Lower lobe of right lung (tissue), 2 donors: ENCODE results near the gene PLB1. TPM values are rescaled to one million over a fixed set of nuclear protein-coding genes. Genes with fewer than 3 reads are reported as not detected.

Source experiments
- ATAC-seq, 2 donors: fragments of 200-7000 bp; cut with Tn5 transposase; one replicate each; pipeline ENCODE4 v1.9.1; 2020 to 2022; ENCODE audit warnings: mild to moderate bottlenecking in 2 of 2, moderate library complexity in 2 of 2
- DNase-seq: peaks from one replicate; pipeline ENCODE4 v3.0.0-alpha.2; 2020
- H3K27ac ChIP-seq: fragments of 200-600 bp; one replicate; pipeline ENCODE4 v1.8.0; 2022
- H3K27me3 ChIP-seq: fragments of 200-600 bp; one replicate; pipeline ENCODE4 v1.8.0; 2022; ENCODE audit warnings: low read depth
- H3K36me3 ChIP-seq: fragments of 200-600 bp; one replicate; pipeline ENCODE4 v1.8.0; 2022; ENCODE audit warnings: mild to moderate bottlenecking
- H3K4me1 ChIP-seq: fragments of 200-600 bp; one replicate; pipeline ENCODE4 v1.8.0; 2022
- H3K4me3 ChIP-seq: fragments of 200-600 bp; one replicate; pipeline ENCODE4 v1.8.0; 2022; ENCODE audit warnings: mild to moderate bottlenecking
- H3K9me3 ChIP-seq: fragments of 200-600 bp; one replicate; pipeline ENCODE4 v1.8.0; 2022
- intact Hi-C: fragments of 100-400 bp; cut with DNase I; formaldehyde crosslinking; loops from one replicate; pipeline ENCODE4 v1.11.0; 2022
- total RNA-seq: library from RNA; stranded (reverse); fragmentation: NEBNext Ultra II Directional; extraction: Animal tissue kit (Norgen Biotek cat#: 25700); gene quantifications from one replicate; pipeline ENCODE4 v1.2.1, GENCODE V29; 2021
- TF ChIP-seq, protein P1 (sequence below): fragments of 200-600 bp; IDR thresholded peaks from one replicate; pipeline ENCODE4 v1.8.0; 2022; ENCODE audit warnings: antibody characterized with exemption, mild to moderate bottlenecking
- donor health status: DM: no; HTN: yes; CAD: no; lungs with severe emphysema.

Gene PLB1
- total RNA-seq, 1 donor from 2014 or later, result 5.5 TPM

DNA sequence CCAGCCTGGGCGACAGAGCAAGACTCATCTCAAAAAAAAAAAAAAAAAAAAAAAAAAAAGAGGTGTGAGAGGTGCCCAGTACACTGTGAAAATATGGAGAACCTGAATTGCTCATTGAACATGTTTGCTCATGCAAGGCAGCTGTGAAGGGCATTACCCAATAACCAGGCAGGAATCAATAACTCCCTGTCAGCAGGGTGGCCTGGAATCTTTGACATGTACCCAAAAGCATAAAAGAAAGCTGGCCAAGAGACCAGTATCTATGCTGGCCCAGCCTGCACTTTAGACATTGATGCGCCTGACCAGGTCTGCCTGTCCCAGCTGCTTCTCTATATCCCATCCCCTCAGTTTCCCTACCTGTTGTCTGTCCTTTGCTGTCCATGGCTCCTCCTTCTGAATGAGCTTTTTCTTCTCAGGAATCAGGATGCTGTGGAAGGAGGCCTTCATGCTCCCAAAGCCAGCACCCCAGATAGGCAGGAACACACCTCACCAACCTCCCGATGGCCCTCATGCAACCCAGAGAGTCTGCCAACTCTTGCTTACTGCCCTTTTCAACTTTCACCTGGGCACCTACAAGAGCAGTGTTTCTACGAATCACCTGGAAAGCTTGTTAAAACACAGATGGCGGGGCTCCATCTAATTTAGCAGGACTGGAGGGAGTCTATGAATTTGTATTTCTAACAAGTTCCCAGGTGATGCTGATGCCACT lies 172.4 kb downstream of the PLB1 start:
- DNase-seq (no peak), ATAC-seq (no peak)
- no peak overlapping the region for H3K4me3 ChIP-seq
- intact Hi-C loops, result no loop called here
- no peaks in the 10 kb centered on the region for H3K9me3 ChIP-seq
- peaks cover 11% of the 10 kb centered on the region for H3K4me1 ChIP-seq
- no peak overlapping the region for H3K27ac ChIP-seq
- TF ChIP-seq, protein P1, sequence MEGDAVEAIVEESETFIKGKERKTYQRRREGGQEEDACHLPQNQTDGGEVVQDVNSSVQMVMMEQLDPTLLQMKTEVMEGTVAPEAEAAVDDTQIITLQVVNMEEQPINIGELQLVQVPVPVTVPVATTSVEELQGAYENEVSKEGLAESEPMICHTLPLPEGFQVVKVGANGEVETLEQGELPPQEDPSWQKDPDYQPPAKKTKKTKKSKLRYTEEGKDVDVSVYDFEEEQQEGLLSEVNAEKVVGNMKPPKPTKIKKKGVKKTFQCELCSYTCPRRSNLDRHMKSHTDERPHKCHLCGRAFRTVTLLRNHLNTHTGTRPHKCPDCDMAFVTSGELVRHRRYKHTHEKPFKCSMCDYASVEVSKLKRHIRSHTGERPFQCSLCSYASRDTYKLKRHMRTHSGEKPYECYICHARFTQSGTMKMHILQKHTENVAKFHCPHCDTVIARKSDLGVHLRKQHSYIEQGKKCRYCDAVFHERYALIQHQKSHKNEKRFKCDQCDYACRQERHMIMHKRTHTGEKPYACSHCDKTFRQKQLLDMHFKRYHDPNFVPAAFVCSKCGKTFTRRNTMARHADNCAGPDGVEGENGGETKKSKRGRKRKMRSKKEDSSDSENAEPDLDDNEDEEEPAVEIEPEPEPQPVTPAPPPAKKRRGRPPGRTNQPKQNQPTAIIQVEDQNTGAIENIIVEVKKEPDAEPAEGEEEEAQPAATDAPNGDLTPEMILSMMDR, result no peak
- H3K27me3 ChIP-seq, result no peaks in the 10 kb centered on the region
- no peaks in the 10 kb centered on the region for H3K36me3 ChIP-seq

DNA sequence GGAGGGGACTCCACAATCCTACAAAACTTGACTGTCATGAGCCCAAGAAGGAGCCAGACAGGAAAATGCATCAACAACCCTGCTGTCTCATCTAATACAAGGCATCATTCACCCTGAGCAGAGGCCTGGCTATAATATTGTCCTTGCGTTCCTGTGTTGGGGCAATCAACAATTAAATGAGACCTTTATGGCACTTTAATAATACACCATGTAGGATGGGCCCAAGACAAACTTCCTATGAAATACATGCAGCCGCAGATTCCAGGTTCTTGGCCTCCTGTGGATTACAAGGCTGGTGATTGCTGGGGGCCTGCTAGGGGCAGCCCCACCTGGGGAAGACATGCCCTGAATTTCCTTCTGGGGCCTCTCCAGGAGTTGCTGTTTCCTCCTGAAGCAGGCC lies 173.0 kb downstream of the PLB1 start:
- no peaks in the 10 kb centered on the region for H3K27me3 ChIP-seq
- H3K4me1 ChIP-seq, result peaks cover 5% of the 10 kb centered on the region
- intact Hi-C loops, result no loop called here
- H3K4me3 ChIP-seq, result no peak overlapping the region
- ATAC-seq, result no peak
- no peaks in the 10 kb centered on the region for H3K36me3 ChIP-seq
- DNase-seq, result no peak
- H3K27ac ChIP-seq, result no peak overlapping the region
- TF ChIP-seq, protein P1, result no peak
- H3K9me3 ChIP-seq, result no peaks in the 10 kb centered on the region

DNA sequence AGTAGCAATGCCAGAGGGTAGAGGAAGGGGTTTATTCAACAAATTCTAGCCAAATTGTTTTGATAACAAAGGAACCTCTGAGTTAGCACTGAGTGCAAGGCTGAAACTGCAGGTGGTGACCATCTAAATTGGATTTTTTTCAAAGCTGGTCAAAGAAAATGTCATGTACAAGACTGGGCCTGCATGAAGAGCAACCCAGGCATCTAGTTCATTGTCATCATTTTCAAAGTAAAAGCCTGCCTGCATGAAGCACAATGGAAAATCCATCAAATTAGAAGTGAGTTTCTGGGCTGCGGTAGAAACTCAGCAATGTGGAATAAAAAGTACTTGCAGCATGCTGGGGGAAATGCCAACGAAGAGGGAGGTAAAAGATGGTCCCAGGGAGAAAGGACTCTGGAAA lies 175.0 kb downstream of the PLB1 start:
- no peaks in the 10 kb centered on the region for H3K4me1 ChIP-seq
- intact Hi-C loops, result no loop called here
- no peaks in the 10 kb centered on the region for H3K36me3 ChIP-seq
- H3K27me3 ChIP-seq, result no peaks in the 10 kb centered on the region
- no peaks in the 10 kb centered on the region for H3K9me3 ChIP-seq
- DNase-seq, result no peak
- TF ChIP-seq, protein P1, result no peak
- no peak overlapping the region for H3K4me3 ChIP-seq
- H3K27ac ChIP-seq, result no peak overlapping the region
- ATAC-seq, result no peak

DNA sequence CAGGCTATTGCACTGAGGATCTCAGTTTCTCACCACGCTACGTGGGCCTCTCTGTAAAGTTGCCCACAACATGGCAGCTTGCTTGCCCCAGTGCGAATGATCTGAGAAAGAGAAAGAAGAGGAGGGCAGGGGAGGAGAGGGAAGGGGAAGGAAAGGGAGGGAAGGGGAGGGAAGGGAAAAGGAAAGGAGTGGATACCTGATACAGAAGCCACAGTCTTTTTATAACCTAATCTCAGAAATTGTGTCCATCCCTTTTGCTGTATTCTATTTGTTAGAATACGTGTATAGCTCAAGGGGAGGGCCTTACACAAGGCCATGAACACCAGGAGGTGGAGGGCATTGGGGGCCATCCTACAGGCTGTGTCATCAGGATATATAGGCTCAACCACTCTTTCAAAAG lies 177.5 kb downstream of the PLB1 start:
- no peak for ATAC-seq
- DNase-seq, result no peak
- H3K9me3 ChIP-seq, result no peaks in the 10 kb centered on the region
- intact Hi-C loops, result no loop called here
- no peaks in the 10 kb centered on the region for H3K27me3 ChIP-seq
- no peaks in the 10 kb centered on the region for H3K36me3 ChIP-seq
- TF ChIP-seq, protein P1, result no peak
- H3K27ac ChIP-seq, result no peak overlapping the region
- H3K4me1 ChIP-seq, result no peaks in the 10 kb centered on the region
- H3K4me3 ChIP-seq, result no peak overlapping the region

DNA sequence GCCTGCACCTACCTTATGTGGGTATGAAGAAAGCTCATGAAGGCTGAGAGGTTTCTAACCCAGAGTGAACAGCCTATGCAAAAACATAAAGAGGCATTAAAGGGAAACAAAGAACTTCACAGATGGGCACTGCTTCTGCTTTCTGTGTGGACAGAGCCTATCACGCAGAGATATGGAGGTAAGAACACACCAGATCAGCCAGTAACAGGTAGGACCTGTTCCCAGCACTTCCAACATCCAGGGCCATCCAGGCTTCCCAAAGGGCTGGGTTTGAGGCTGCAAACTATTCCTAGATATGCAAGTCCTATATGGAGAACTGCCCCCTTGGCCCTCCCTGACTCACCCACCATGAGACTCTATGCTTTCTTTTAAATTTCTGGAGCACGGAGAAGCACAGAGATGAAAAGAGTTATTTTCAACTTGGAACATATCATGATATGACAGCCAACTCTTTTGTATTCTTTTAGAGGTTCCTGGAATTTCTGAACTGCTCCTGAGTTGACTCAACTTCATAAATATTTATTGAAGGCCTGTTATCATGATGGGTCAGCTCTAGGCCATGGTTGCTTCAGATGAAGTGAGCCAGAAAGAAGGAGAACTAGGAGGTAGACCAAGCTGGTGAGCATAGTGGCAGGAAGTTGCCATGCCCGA lies 178.3 kb downstream of the PLB1 start:
- H3K4me3 ChIP-seq, result no peak overlapping the region
- no peak overlapping the region for H3K27ac ChIP-seq
- H3K36me3 ChIP-seq, result no peaks in the 10 kb centered on the region
- H3K27me3 ChIP-seq, result no peaks in the 10 kb centered on the region
- H3K9me3 ChIP-seq, result no peaks in the 10 kb centered on the region
- ATAC-seq, result no peak
- intact Hi-C loops, result no loop called here
- TF ChIP-seq, protein P1, result no peak
- no peak for DNase-seq
- H3K4me1 ChIP-seq, result no peaks in the 10 kb centered on the region
